Transverse colon (tissue), 3 donors: ENCODE data around the gene STAT3.

Source experiments
- CTCF ChIP-seq, 5 experiments: fragments of 200-600 bp in 3 of 5; fragments of 450-650 bp in 2 of 5; sonication (generic) in 3 of 5; IDR thresholded peaks; 1 replicate in 2 of 5; 2 replicates in 3 of 5; pipeline ENCODE4 v1.5.1; 2016 to 2017; ENCODE audit warnings: antibody characterized with exemption in 5 of 5, inconsistent platforms in 3 of 5, mild to moderate bottlenecking in 2 of 5, moderate library complexity in 1 of 5
- EP300 ChIP-seq: sonication (generic); formaldehyde crosslinking; IDR thresholded peaks from one replicate; pipeline ENCODE4 v1.6.1; 2017; ENCODE audit warnings: antibody characterized with exemption, low read depth

GRCh38 chr17:42329025-42329976 is 58.9 kb downstream of the STAT3 start:
- TF ChIP-seq CTCF (IDR thresholded peaks at IDR 0.05) (no peak), EP300 (no peak)
